SK-N-SH (cell line): ENCODE results near the gene LCE4A. TPM values are rescaled to one million over a fixed set of nuclear protein-coding genes. Genes with fewer than 3 reads are reported as not detected.
"Not testable (repeated sequence)": the region's sequence is repeated elsewhere in the genome, so short reads cannot be mapped to it uniquely, and the experiment has no call there.

ENCODE experiments used
- CTCF ChIA-PET: fragments of 300-600, 350-600 bp; formaldehyde crosslinking; extraction: SDS; loops from one replicate; lab custom pipeline; 2021; lab: Yijun Ruan, JAX
- POLR2A ChIA-PET: fragments of 350-600 bp; sonication (Branson Sonifier 250); formaldehyde crosslinking; extraction: SDS; loops from one replicate; lab custom pipeline; 2020; ENCODE audit warnings: antibody characterized with exemption, inconsistent platforms; lab: Yijun Ruan, JAX
- DNase-seq: peaks from one replicate; pipeline ENCODE4 v3.0.0; 2012
- H2AFZ ChIP-seq: fragments of 200-600 bp; sonication (generic); 2 replicates; pipeline ENCODE4 v1.8.1; 2016; ENCODE audit warnings: antibody characterized with exemption, mild to moderate bottlenecking, low read depth
- H3F3A ChIP-seq: fragments of 200-600 bp; sonication (generic); replicated peaks from 2 replicates; pipeline ENCODE3; 2016; ENCODE audit warnings: antibody characterized with exemption, mild to moderate bottlenecking; ENCODE audit not compliant: insufficient read depth
- H3K27ac ChIP-seq, 2 experiments: fragments of 200-500 bp in 1 of 2; fragments of 200-600 bp in 1 of 2; sonication (Bioruptor generic) in 1 of 2; sonication (generic), shearing (Covaris generic) in 1 of 2; 2 replicates each; pipeline versions ENCODE4 v1.5.1 to v1.6.1; 2014 to 2016; ENCODE audit warnings: low read depth in 2 of 2, inconsistent platforms in 1 of 2, low read length in 1 of 2, mild to moderate bottlenecking in 1 of 2, mixed read lengths in 1 of 2
- H3K27me3 ChIP-seq: fragments of 200-600 bp; sonication (generic), shearing (Covaris generic); 2 replicates; pipeline ENCODE4 v1.6.1; 2016; ENCODE audit warnings: mixed run types; ENCODE audit not compliant: insufficient read depth
- H3K36me3 ChIP-seq, 2 experiments: fragments of 200-500 bp in 1 of 2; fragments of 200-600 bp in 1 of 2; sonication (Bioruptor generic) in 1 of 2; sonication (generic) in 1 of 2; replicated peaks in 1 of 2; 2 replicates each; pipeline versions ENCODE3 to v1.5.1; 2014 to 2016; ENCODE audit warnings: low read length in 1 of 2, mild to moderate bottlenecking in 1 of 2; ENCODE audit not compliant: insufficient read depth in 2 of 2, control insufficient read depth in 1 of 2
- H3K4me1 ChIP-seq, 2 experiments: fragments of 200-500 bp in 1 of 2; fragments of 200-600 bp in 1 of 2; sonication (Bioruptor generic) in 1 of 2; sonication (generic), shearing (Covaris generic) in 1 of 2; 2 replicates each; pipeline versions ENCODE4 v1.5.1 to v1.6.1; 2014 to 2016; ENCODE audit warnings: low read depth in 1 of 2, low read length in 1 of 2, mixed run types in 1 of 2; ENCODE audit not compliant: insufficient read depth in 2 of 2, control insufficient read depth in 1 of 2
- H3K4me2 ChIP-seq: fragments of 200-600 bp; sonication (generic), shearing (Covaris generic); 2 replicates; pipeline ENCODE4 v1.6.1; 2017; ENCODE audit warnings: mixed run types
- H3K4me3 ChIP-seq, 2 experiments: fragments of 200-500 bp in 1 of 2; fragments of 200-600 bp in 1 of 2; sonication (Bioruptor generic) in 1 of 2; sonication (generic), shearing (Covaris generic) in 1 of 2; 2 replicates each; pipeline versions ENCODE4 v1.5.1 to v1.8.1; 2014 to 2016; ENCODE audit warnings: low read depth in 2 of 2, inconsistent platforms in 1 of 2, low read length in 1 of 2, mild to moderate bottlenecking in 1 of 2, mixed read lengths in 1 of 2, moderate library complexity in 1 of 2
- H3K79me2 ChIP-seq: fragments of 200-600 bp; sonication (generic); 2 replicates; pipeline ENCODE4 v1.8.1; 2017; ENCODE audit warnings: mild to moderate bottlenecking; ENCODE audit not compliant: insufficient read depth
- H3K9ac ChIP-seq: fragments of 200-600 bp; sonication (generic); 2 replicates; pipeline ENCODE4 v1.6.1; 2017; ENCODE audit warnings: mixed run types
- H3K9me2 ChIP-seq: fragments of 200-600 bp; sonication (generic); 2 replicates; pipeline ENCODE4 v1.6.1; 2017; ENCODE audit warnings: mixed run types
- H3K9me3 ChIP-seq: fragments of 200-600 bp; sonication (generic); 2 replicates; pipeline ENCODE4 v1.6.1; 2017; ENCODE audit warnings: mixed run types, mild to moderate bottlenecking, moderate library complexity
- H4K20me1 ChIP-seq: fragments of 200-600 bp; sonication (generic); 2 replicates; pipeline ENCODE4 v1.6.1; 2017; ENCODE audit warnings: mild to moderate bottlenecking, mixed run types; ENCODE audit not compliant: insufficient read depth
- CHD2 ChIP-seq: fragments of 150-350 bp; IDR thresholded peaks from 2 replicates; pipeline ENCODE4 v1.6.1; 2018; ENCODE audit warnings: low read length; ENCODE audit not compliant: partially characterized antibody
- ELF1 ChIP-seq: IDR thresholded peaks from 2 replicates; pipeline ENCODE4 v1.4.0; 2012
- EZH2phosphoT487 ChIP-seq: fragments of 200-600 bp; sonication (generic); IDR thresholded peaks from 2 replicates; pipeline ENCODE4 v1.6.1; 2017; ENCODE audit warnings: low read depth, mixed run types, mild to moderate bottlenecking, antibody characterized with exemption, moderate library complexity, borderline replicate concordance
- FOSL2 ChIP-seq: IDR thresholded peaks from 2 replicates; pipeline ENCODE4 v1.4.0; 2012; ENCODE audit warnings: low read depth, mild to moderate bottlenecking, moderate library complexity, borderline replicate concordance
- FOXM1 ChIP-seq: IDR thresholded peaks from 2 replicates; pipeline ENCODE4 v1.4.0; 2012; ENCODE audit warnings: low read depth, mild to moderate bottlenecking
- GATA2 ChIP-seq: sonication (generic); formaldehyde crosslinking; IDR thresholded peaks from 2 replicates; pipeline ENCODE4 v1.5.0; 2020; ENCODE audit warnings: mild to moderate bottlenecking, missing genetic modification reagents
- IRF3 ChIP-seq: fragments of 150-350 bp; IDR thresholded peaks from 2 replicates; pipeline ENCODE4 v1.6.1; 2016; ENCODE audit warnings: mild to moderate bottlenecking, low read depth, low read length
- MEF2A ChIP-seq: IDR thresholded peaks from 2 replicates; pipeline ENCODE4 v1.4.0; 2012; ENCODE audit warnings: low read depth, borderline replicate concordance
- NRF1 ChIP-seq: IDR thresholded peaks from 2 replicates; pipeline ENCODE4 v1.6.1; 2012; ENCODE audit warnings: low read depth, mild to moderate bottlenecking, low read length
- PBX3 ChIP-seq: IDR thresholded peaks from 2 replicates; pipeline ENCODE4; 2012
- POLR2AphosphoS5 ChIP-seq: IDR thresholded peaks from 2 replicates; pipeline ENCODE4 v1.6.1; 2012; ENCODE audit warnings: low read depth, low read length
- RAD21 ChIP-seq: IDR thresholded peaks from 2 replicates; pipeline ENCODE4 v1.6.1; 2012; ENCODE audit warnings: mild to moderate bottlenecking, low read length
- RCOR1 ChIP-seq: fragments of 150-350 bp; IDR thresholded peaks from 2 replicates; pipeline ENCODE4 v1.6.1; 2017; ENCODE audit warnings: antibody characterized with exemption, low read length
- REST ChIP-seq: IDR thresholded peaks from 2 replicates; pipeline ENCODE4 v1.6.1; 2012; ENCODE audit warnings: mild to moderate bottlenecking, low read depth, low read length, moderate library complexity
- SIN3A ChIP-seq: IDR thresholded peaks from 2 replicates; pipeline ENCODE4 v1.6.1; 2012; ENCODE audit warnings: low read depth, mild to moderate bottlenecking, low read length, moderate library complexity, borderline replicate concordance
- SMC3 ChIP-seq: IDR thresholded peaks from 2 replicates; pipeline ENCODE4 v1.6.1; 2012; ENCODE audit warnings: low read depth, low read length, improper control_type of control experiment
- YY1 ChIP-seq: IDR thresholded peaks from 2 replicates; pipeline ENCODE4 v1.4.0; 2012; ENCODE audit warnings: low read depth, mild to moderate bottlenecking
- WGBS: methylation state at CpG from one replicate; pipeline ENCODE4 v1.1.6; 2017; ENCODE audit warnings: low lambda C conversion rate; 5-methylcytosine and 5-hydroxymethylcytosine counted together
- polyA plus RNA-seq, 3 experiments: library from polyadenylated mRNA; depleted of rRNA; stranded (reverse); fragments of >200 nt; gene quantifications; 2 replicates each; pipeline ENCODE4 v1.2.3, GENCODE V29; 2012
- TF ChIP-seq, protein P1 (sequence below): fragments of 150-350 bp; IDR thresholded peaks from 2 replicates; pipeline ENCODE4 v1.6.1; 2017; ENCODE audit warnings: antibody characterized with exemption, low read length, low read depth, borderline replicate concordance
- TF ChIP-seq, protein P2 (sequence below): IDR thresholded peaks from 2 replicates; pipeline ENCODE4 v1.4.0; 2012; ENCODE audit warnings: low read depth, borderline replicate concordance

LCE4A gene
- polyA plus RNA-seq, 1 of the 3 experiments (the other 2 are of a cell fraction) = not detected

GRCh38 chr1:152663098-152663497 lies 44.9 kb upstream of the LCE4A start, which contains the start of gene LCE2D:
TSS of gene LCE2D (plus strand) at chr1:152663380. CDS start at chr1:152664106, 726 bp downstream.
- TF ChIP-seq RCOR1 = no peak
- TF ChIP-seq PBX3 = no peak
- TF ChIP-seq REST = no peak
- TF ChIP-seq, protein P1, sequence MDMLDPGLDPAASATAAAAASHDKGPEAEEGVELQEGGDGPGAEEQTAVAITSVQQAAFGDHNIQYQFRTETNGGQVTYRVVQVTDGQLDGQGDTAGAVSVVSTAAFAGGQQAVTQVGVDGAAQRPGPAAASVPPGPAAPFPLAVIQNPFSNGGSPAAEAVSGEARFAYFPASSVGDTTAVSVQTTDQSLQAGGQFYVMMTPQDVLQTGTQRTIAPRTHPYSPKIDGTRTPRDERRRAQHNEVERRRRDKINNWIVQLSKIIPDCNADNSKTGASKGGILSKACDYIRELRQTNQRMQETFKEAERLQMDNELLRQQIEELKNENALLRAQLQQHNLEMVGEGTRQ = no peak
- TF ChIP-seq POLR2AphosphoS5 = no peak
- no peak for TF ChIP-seq SMC3
- TF ChIP-seq, protein P2, sequence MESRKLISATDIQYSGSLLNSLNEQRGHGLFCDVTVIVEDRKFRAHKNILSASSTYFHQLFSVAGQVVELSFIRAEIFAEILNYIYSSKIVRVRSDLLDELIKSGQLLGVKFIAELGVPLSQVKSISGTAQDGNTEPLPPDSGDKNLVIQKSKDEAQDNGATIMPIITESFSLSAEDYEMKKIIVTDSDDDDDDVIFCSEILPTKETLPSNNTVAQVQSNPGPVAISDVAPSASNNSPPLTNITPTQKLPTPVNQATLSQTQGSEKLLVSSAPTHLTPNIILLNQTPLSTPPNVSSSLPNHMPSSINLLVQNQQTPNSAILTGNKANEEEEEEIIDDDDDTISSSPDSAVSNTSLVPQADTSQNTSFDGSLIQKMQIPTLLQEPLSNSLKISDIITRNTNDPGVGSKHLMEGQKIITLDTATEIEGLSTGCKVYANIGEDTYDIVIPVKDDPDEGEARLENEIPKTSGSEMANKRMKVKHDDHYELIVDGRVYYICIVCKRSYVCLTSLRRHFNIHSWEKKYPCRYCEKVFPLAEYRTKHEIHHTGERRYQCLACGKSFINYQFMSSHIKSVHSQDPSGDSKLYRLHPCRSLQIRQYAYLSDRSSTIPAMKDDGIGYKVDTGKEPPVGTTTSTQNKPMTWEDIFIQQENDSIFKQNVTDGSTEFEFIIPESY = no peak
- no peak for TF ChIP-seq CHD2
- TF ChIP-seq SIN3A = no peak
- TF ChIP-seq NRF1 = no peak
- no peak for TF ChIP-seq EZH2phosphoT487
- TF ChIP-seq MEF2A = no peak
- no peak for TF ChIP-seq RAD21
- TF ChIP-seq FOXM1 = no peak
- no peak for TF ChIP-seq ELF1
- TF ChIP-seq FOSL2 = no peak
- no peak for TF ChIP-seq YY1
- TF ChIP-seq GATA2 = no peak
- no peak for TF ChIP-seq IRF3
- H3K9me2 ChIP-seq = no peaks in the 10 kb centered on the region
- no peak within 1 kb of the TSS for H3K4me3 ChIP-seq
- H2AFZ ChIP-seq = no peak within 1 kb of the TSS
- H3K36me3 ChIP-seq = no peaks in the 10 kb centered on the region
- H3K4me1 ChIP-seq = no peaks in the 10 kb centered on the region
- H4K20me1 ChIP-seq = no peaks in the 10 kb centered on the region
- no peak for DNase-seq
- no peaks in the 10 kb centered on the region for H3K79me2 ChIP-seq
- ChIA-PET CTCF (interaction anchor here (5.2 kb wide), 1 partner anchor 9 kb away, joined by 32 read pairs; no protein-coding TSS in a partner anchor), POLR2A (no interaction called here)
- no peak within 1 kb of the TSS for H3K9ac ChIP-seq
- no peak within 1 kb of the TSS for H3K27ac ChIP-seq
- no peak within 1 kb of the TSS for H3K4me2 ChIP-seq
- WGBS = 0% methylated on average over 3 of the region's 3 CpGs
- H3F3A ChIP-seq = no peaks in the 10 kb centered on the region
- no peaks in the 10 kb centered on the region for H3K27me3 ChIP-seq
- H3K9me3 ChIP-seq = no peaks in the 10 kb centered on the region

DNA sequence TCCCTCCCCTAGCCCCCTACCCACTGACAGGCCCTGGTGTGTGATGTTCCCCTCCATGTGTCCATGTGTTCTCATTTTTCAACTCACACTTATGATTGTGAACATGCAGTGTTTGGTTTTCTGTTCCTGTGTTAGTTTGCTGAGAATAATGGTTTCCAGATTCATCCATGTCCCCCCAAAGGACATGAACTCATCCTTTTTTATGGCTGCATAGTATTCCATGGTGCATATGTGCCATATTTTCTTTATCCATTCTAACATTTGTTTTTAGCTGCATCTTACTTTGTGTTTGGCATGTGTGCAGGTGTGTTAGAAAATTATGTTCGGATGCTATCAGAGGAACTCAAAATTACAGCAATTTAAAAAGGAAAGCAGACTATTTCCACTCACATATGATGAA lies 41.8 kb upstream of the LCE4A start:
- POLR2A ChIA-PET, H3F3A ChIP-seq, H3K36me3 ChIP-seq, H3K27me3 ChIP-seq, DNase-seq, H3K27ac ChIP-seq, H2AFZ ChIP-seq, H3K4me2 ChIP-seq, H3K79me2 ChIP-seq, H3K4me1 ChIP-seq, H3K9ac ChIP-seq, H3K4me3 ChIP-seq, H3K9me3 ChIP-seq, H3K9me2 ChIP-seq, H4K20me1 ChIP-seq: not testable (repeated sequence)
- CTCF ChIA-PET = interaction anchor here (5.2 kb wide), 1 partner anchor 13 kb away, joined by 32 read pairs; no protein-coding TSS in a partner anchor
- WGBS = 6% methylated on average over 1 of the region's 1 CpG
